GM10266 (cell line): ENCODE measurements around the gene MTPN.

Experiments
- DNase-seq: peaks from one replicate; pipeline ENCODE4 v3.0.0; 2012; ENCODE audit errors: extremely low spot score
- CTCF ChIP-seq: IDR thresholded peaks from 2 replicates; pipeline ENCODE4 v1.5.1; 2012; ENCODE audit warnings: mild to moderate bottlenecking, low read depth; ENCODE audit not compliant: control insufficient read depth, insufficient read depth; ENCODE audit errors: missing control alignments

MTPN gene

DNA sequence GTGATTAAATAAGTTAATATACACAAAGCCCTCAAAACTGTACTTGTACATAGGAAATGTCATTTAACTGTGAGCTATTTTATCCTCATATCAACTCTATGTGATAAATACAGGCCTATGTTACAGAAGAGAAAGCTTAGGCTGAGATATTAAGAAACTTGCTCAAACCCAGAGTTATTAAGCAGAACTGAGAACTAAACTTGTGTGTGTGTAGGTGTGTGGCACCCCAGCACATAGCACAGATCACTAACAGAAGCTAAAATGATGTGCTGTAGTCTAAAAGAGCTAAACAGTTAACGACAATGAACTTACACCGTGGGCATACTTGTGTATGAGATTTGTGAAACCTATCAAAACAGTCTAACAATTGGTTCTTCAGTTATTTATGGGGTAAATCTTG lies 34.5 kb downstream of the MTPN start:
- peak; percentile 44 for DNase-seq
- TF ChIP-seq CTCF, result no peak

- no peak for DNase-seq
- TF ChIP-seq CTCF, result no peak
These were observed 36.8 kb downstream of the MTPN start for GRCh38 chr7:135940077-135941075.

DNA sequence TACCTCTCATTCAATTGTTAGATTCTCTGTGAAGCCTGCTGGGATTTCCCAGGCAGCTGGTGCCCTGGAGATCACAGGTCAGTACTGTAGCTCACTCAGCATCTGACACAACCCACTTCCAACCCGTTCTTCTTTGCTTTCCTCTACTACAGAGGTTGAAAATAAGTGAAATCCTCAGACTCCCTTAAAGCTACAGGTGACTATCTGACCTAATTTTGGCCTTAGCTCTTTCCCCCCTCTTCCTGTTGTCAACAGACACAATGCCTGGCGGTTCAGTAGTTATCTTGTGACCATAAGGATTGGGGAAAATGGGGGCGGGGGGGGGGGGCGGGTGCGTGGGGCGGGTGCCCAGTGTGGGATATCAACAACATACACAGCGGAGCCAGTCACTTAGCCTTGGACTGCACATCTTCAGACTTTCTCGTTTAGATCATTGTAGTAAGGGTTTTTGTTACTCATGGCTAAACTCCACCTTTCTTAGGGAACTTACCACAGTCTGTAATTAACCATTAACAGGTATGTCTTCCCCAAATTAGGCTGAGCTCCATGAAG lies 37.8 kb downstream of the MTPN start:
- no peak for TF ChIP-seq CTCF
- DNase-seq, result no peak

DNA sequence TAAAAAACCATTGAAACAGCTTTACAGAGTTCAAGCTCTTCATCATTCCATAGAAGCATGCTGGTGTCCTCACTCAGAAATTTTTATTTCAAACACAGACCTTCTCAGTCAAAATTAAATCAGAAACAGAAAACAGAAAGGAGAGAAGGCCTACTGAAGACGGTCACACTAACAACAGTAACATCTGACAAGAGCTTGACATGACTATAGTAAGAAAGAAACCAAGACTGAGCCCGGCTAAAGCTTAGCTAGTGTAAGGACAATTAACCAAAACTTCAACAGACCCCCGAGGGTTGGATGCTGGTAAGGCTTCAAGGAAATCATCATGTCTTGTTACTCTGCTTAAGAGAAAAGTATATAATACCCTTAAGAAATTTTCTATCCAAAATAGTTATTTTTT lies 38.6 kb downstream of the MTPN start:
- no peak for TF ChIP-seq CTCF
- peak; percentile 21 for DNase-seq

GRCh38 chr7:135938086-135938485 lies 39.1 kb downstream of the MTPN start:
- TF ChIP-seq CTCF, result no peak
- DNase-seq, result no peak

- TF ChIP-seq CTCF, result no peak
- no peak for DNase-seq
These were observed 40.5 kb downstream of the MTPN start for GRCh38 chr7:135936497-135937217.
